ENCODE data around the gene ZNF750. TPM values are rescaled to one million over a fixed set of nuclear protein-coding genes. Genes with fewer than 3 reads are reported as not detected.

Gene ZNF750
- total RNA-seq, 1 donor from 2014 or later: under 0.01 TPM

- no peak for DNase-seq (ENCODE audit: low read depth, low spot score)
These were observed 27.2 kb downstream of the ZNF750 start for GRCh38 chr17:82812601-82813000.

- no peak for DNase-seq (ENCODE audit: low read depth, low spot score)
These were observed 27.8 kb downstream of the ZNF750 start for GRCh38 chr17:82812058-82812457.

GRCh38 chr17:82810644-82811430, 29.0 kb downstream of the ZNF750 start:
- DNase-seq (ENCODE audit: low read depth, low spot score): no peak

- no peak for DNase-seq (ENCODE audit: low read depth, low spot score)
These were observed 30.6 kb downstream of the ZNF750 start for GRCh38 chr17:82808921-82809905.

GRCh38 chr17:82808006-82808405, 31.8 kb downstream of the ZNF750 start:
- DNase-seq (ENCODE audit: low read depth, low spot score): no peak

- DNase-seq (ENCODE audit: low read depth, low spot score): no peak
These were observed 32.3 kb downstream of the ZNF750 start for GRCh38 chr17:82807562-82807961.

GRCh38 chr17:82807101-82807500, 32.7 kb downstream of the ZNF750 start:
- DNase-seq (ENCODE audit: low read depth, low spot score): no peak

- DNase-seq (ENCODE audit: low read depth, low spot score): no peak
These were observed 33.2 kb downstream of the ZNF750 start for GRCh38 chr17:82806645-82807044.

- no peak for DNase-seq (ENCODE audit: low read depth, low spot score)
These were observed 34.0 kb downstream of the ZNF750 start for GRCh38 chr17:82805823-82806222.

GRCh38 chr17:82805254-82805653, 34.6 kb downstream of the ZNF750 start:
- DNase-seq (ENCODE audit: low read depth, low spot score): no peak

GRCh38 chr17:82804442-82805191, 35.2 kb downstream of the ZNF750 start:
- no peak for DNase-seq (ENCODE audit: low read depth, low spot score)

- DNase-seq (ENCODE audit: low read depth, low spot score): no peak
These were observed 36.2 kb downstream of the ZNF750 start for GRCh38 chr17:82803606-82804005.

- DNase-seq (ENCODE audit: low read depth, low spot score): no peak
These were observed 36.6 kb downstream of the ZNF750 start for GRCh38 chr17:82803185-82803584.

GRCh38 chr17:82802075-82802780, 37.6 kb downstream of the ZNF750 start:
- no peak for DNase-seq (ENCODE audit: low read depth, low spot score)

- DNase-seq (ENCODE audit: low read depth, low spot score): no peak
These were observed 38.3 kb downstream of the ZNF750 start for GRCh38 chr17:82801377-82801970.

- DNase-seq (ENCODE audit: low read depth, low spot score): no peak
These were observed 38.9 kb downstream of the ZNF750 start for GRCh38 chr17:82800885-82801284.

- DNase-seq (ENCODE audit: low read depth, low spot score): no peak
These were observed 40.2 kb downstream of the ZNF750 start for GRCh38 chr17:82799591-82799990.

- no peak for DNase-seq (ENCODE audit: low read depth, low spot score)
These were observed 41.1 kb downstream of the ZNF750 start for GRCh38 chr17:82798752-82799151.

- no peak for DNase-seq (ENCODE audit: low read depth, low spot score)
These were observed 42.8 kb downstream of the ZNF750 start for GRCh38 chr17:82797061-82797460.

- no peak for DNase-seq (ENCODE audit: low read depth, low spot score)
These were observed 44.2 kb downstream of the ZNF750 start for GRCh38 chr17:82795615-82796014.
